Tibial nerve (tissue), 4 donors: ENCODE measurements around the gene OR10A2.

ENCODE experiments used
- CTCF ChIP-seq, 5 experiments: fragments of 200-600 bp in 3 of 5; fragments of 450-650 bp in 2 of 5; sonication (generic) in 3 of 5; IDR thresholded peaks; one replicate each; pipeline ENCODE4 v1.5.1; 2016 to 2019; ENCODE audit warnings: antibody characterized with exemption in 5 of 5, mild to moderate bottlenecking in 3 of 5, moderate library complexity in 2 of 5
- EP300 ChIP-seq, 2 donors: sonication (generic); formaldehyde crosslinking; IDR thresholded peaks; one replicate each; pipeline ENCODE4 v1.6.1; 2017; ENCODE audit warnings: antibody characterized with exemption in 2 of 2, mild to moderate bottlenecking in 1 of 2
- POLR2A ChIP-seq, 2 donors: fragments of 450-650 bp; IDR thresholded peaks; one replicate each; pipeline ENCODE4 v1.6.1; 2017; ENCODE audit warnings: antibody characterized with exemption in 2 of 2, mild to moderate bottlenecking in 2 of 2, moderate library complexity in 2 of 2

- TF ChIP-seq CTCF (IDR thresholded peaks at IDR 0.05) (no peak), POLR2A (IDR thresholded peaks at IDR 0.05) (no peak), EP300 (IDR thresholded peaks at IDR 0.05) (no peak)
These were observed 12.9 kb downstream of the OR10A2 start for GRCh38 chr11:6875761-6876160.
